ENCODE measurements around the gene IL16. TPM values are rescaled to one million over a fixed set of nuclear protein-coding genes. Genes with fewer than 3 reads are reported as not detected.

The IL16 gene
- 58.4 TPM for polyA plus RNA-seq (2013)

DNA sequence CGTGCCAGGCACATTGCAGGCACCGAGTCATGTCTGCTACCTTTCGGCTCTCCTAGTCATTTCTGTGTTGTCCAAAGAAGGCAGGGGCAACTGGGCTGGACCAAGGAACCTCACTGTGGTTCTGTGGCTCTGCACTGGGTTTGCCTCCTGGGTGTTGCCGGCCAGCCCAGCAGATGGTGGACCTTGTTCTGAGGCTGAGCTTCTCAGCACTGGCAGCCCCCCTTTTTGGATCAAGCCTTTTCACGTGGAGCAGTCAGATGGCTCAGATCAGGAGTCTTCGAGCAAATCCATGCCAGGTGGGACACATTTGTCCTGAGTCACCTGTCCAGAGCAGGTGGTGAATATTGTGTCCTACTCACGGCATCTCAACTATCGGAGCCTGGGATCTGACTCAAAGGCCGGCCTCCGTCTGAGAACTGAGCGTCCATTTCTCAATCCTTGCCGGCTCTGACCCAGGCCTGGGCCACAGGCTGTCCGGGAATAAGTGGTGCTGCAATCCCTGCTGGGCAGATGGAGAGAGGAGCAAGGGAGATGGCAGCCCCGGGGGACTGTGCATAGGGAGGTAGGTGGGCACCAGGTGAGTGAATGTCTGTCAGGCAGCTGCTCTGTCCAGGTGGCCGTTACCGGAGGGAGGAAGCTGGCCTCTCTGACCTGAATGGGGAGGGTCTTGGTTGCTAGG lies at the start of gene IL16:
IL16 (plus strand) TSS at position 304 of the 679 bp plus-strand sequence. CDS start 28,521 bp downstream, outside the sequence.
- H3K27ac ChIP-seq (ENCODE audit: insufficient read depth in 1 of 2, low read depth in 1 of 2, low read length in 2 of 2, poor library complexity in 1 of 2, severe bottlenecking in 2 of 2): no peak within 1 kb of the TSS
- no peak for DNase-seq
- over 99% methylated on average over 14 of the region's 16 CpGs for WGBS (ENCODE audit: insufficient coverage)
- CTCF ChIA-PET: no interaction called here
- H3K9me3 ChIP-seq (ENCODE audit: control extremely low read depth in 1 of 5, control insufficient read depth in 4 of 5, insufficient read depth in 2 of 5, low read depth in 1 of 5, low read length in 4 of 5): no peaks in the 10 kb centered on the region
- H3K4me1 ChIP-seq (ENCODE audit: control extremely low read depth in 1 of 4, control insufficient read depth in 4 of 4, insufficient read depth in 4 of 4, low read length in 3 of 4): no peaks in the 10 kb centered on the region
- H3K36me3 ChIP-seq (ENCODE audit: control insufficient read depth in 4 of 4, insufficient read depth in 4 of 4, low read length in 3 of 4): no peaks in the 10 kb centered on the region
- POLR2A ChIA-PET: no interaction called here
- H3K27me3 ChIP-seq (replicated peaks in 2 of 5; ENCODE audit: control insufficient read depth in 4 of 5, insufficient read depth in 5 of 5, low read length in 4 of 5): no peaks in the 10 kb centered on the region
- no peak within 1 kb of the TSS for H3K4me3 ChIP-seq (ENCODE audit: control insufficient read depth in 1 of 7, extremely low read depth in 1 of 7, insufficient read depth in 4 of 7, low read depth in 2 of 7, low read length in 6 of 7)

DNA sequence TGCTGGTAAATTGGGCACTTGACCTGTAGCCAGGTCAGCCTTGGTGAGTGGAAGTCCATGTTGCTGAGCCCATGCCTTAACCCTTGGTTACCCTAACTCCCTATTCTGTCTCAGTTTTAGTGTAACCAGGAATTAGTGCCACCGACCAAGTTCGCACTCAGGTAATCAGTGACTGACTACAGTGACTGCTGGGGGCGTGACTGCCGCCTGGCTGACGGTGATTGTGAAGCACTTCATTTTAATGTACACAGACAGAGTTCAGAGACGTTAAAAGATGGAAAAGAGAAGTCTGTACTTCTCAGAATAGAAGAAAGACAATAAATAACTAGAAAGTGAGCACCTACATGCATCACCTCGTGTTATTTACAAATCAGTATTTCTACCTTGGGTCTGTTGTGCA lies 45.3 kb upstream of the IL16 start:
- POLR2A ChIA-PET: no interaction called here
- H3K27me3 ChIP-seq (replicated peaks in 2 of 5; ENCODE audit: control insufficient read depth in 4 of 5, insufficient read depth in 5 of 5, low read length in 4 of 5): peaks cover 0 to 11% (median 0%) of the 10 kb centered on the region in 5 experiments
- 77% methylated on average over 5 of the region's 7 CpGs for WGBS (ENCODE audit: insufficient coverage)
- DNase-seq: no peak
- H3K4me1 ChIP-seq (ENCODE audit: control extremely low read depth in 1 of 4, control insufficient read depth in 4 of 4, insufficient read depth in 4 of 4, low read length in 3 of 4): peaks cover 0 to 7% (median 2%) of the 10 kb centered on the region in 4 experiments
- no peaks in the 10 kb centered on the region for H3K9me3 ChIP-seq (ENCODE audit: control extremely low read depth in 1 of 5, control insufficient read depth in 4 of 5, insufficient read depth in 2 of 5, low read depth in 1 of 5, low read length in 4 of 5)
- CTCF ChIA-PET: interaction anchor here (12.8 kb wide), 1 partner anchor 110 kb away, joined by 294 read pairs; no protein-coding TSS in a partner anchor
- no peak overlapping the region for H3K4me3 ChIP-seq (ENCODE audit: control insufficient read depth in 1 of 7, extremely low read depth in 1 of 7, insufficient read depth in 4 of 7, low read depth in 2 of 7, low read length in 6 of 7)
- H3K27ac ChIP-seq (ENCODE audit: insufficient read depth in 1 of 2, low read depth in 1 of 2, low read length in 2 of 2, poor library complexity in 1 of 2, severe bottlenecking in 2 of 2): no peak overlapping the region
- no peaks in the 10 kb centered on the region for H3K36me3 ChIP-seq (ENCODE audit: control insufficient read depth in 4 of 4, insufficient read depth in 4 of 4, low read length in 3 of 4)

DNA sequence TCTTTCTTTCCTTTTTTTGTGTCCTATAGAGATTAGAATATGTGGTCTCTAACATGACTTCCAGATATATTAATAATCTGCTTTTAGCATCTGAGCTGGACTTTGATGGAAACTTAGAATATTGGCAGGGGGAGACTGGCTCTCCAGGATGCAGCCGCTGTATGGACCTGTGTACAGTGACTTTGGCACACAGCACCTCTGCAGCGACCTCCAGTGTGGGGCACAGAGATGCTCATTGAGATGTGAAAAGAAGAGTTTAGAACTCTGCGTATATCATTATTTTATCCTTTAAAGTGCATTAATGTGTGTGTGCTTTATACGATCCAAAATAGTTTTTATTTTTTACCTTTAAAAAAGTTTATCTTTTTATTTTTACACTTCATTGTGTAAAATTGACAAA lies 44.3 kb upstream of the IL16 start:
- Histone ChIP-seq H3K27ac (ENCODE audit: insufficient read depth in 1 of 2, low read depth in 1 of 2, low read length in 2 of 2, poor library complexity in 1 of 2, severe bottlenecking in 2 of 2) (no peak overlapping the region), H3K4me1 (ENCODE audit: control extremely low read depth in 1 of 4, control insufficient read depth in 4 of 4, insufficient read depth in 4 of 4, low read length in 3 of 4) (peaks cover 0 to 10% (median 2%) of the 10 kb centered on the region in 4 experiments), H3K36me3 (ENCODE audit: control insufficient read depth in 4 of 4, insufficient read depth in 4 of 4, low read length in 3 of 4) (no peaks in the 10 kb centered on the region), H3K9me3 (ENCODE audit: control extremely low read depth in 1 of 5, control insufficient read depth in 4 of 5, insufficient read depth in 2 of 5, low read depth in 1 of 5, low read length in 4 of 5) (no peaks in the 10 kb centered on the region), H3K27me3 (replicated peaks in 2 of 5; ENCODE audit: control insufficient read depth in 4 of 5, insufficient read depth in 5 of 5, low read length in 4 of 5) (peaks cover 0 to 11% (median 0%) of the 10 kb centered on the region in 5 experiments), H3K4me3 (ENCODE audit: control insufficient read depth in 1 of 7, extremely low read depth in 1 of 7, insufficient read depth in 4 of 7, low read depth in 2 of 7, low read length in 6 of 7) (no peak overlapping the region)
- DNase-seq: no peak
- POLR2A ChIA-PET: no interaction called here
- 100% methylated on average over 1 of the region's 4 CpGs for WGBS (ENCODE audit: insufficient coverage)
- CTCF ChIA-PET: interaction anchor here (1.6 to 12.8 kb wide), 2 partner anchors 9 to 109 kb away, joined by 3 to 294 read pairs; no protein-coding TSS in a partner anchor

DNA sequence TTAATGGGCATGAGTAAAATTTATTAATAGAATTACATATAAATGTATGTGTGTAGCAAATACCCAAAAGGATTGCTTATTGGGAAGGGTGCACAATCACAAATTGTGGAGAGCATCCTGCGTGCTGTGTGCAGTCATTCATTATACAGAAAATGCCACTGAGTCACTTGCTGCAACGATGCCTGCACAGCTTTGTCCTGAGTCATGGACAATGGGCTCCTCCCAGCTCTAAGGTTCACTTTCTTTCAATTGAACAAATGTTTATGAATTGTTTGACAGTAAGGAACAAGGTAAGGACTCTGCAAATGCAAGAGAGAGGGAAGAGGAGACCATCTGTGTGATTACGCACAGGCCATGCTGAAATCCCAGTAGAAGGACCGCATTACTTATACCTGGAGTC lies 43.9 kb upstream of the IL16 start:
- Histone ChIP-seq H3K4me3 (ENCODE audit: control insufficient read depth in 1 of 7, extremely low read depth in 1 of 7, insufficient read depth in 4 of 7, low read depth in 2 of 7, low read length in 6 of 7) (no peak overlapping the region), H3K27me3 (replicated peaks in 2 of 5; ENCODE audit: control insufficient read depth in 4 of 5, insufficient read depth in 5 of 5, low read length in 4 of 5) (peaks cover 0 to 11% (median 0%) of the 10 kb centered on the region in 5 experiments), H3K9me3 (ENCODE audit: control extremely low read depth in 1 of 5, control insufficient read depth in 4 of 5, insufficient read depth in 2 of 5, low read depth in 1 of 5, low read length in 4 of 5) (no peaks in the 10 kb centered on the region), H3K36me3 (ENCODE audit: control insufficient read depth in 4 of 4, insufficient read depth in 4 of 4, low read length in 3 of 4) (no peaks in the 10 kb centered on the region), H3K27ac (ENCODE audit: insufficient read depth in 1 of 2, low read depth in 1 of 2, low read length in 2 of 2, poor library complexity in 1 of 2, severe bottlenecking in 2 of 2) (no peak overlapping the region), H3K4me1 (ENCODE audit: control extremely low read depth in 1 of 4, control insufficient read depth in 4 of 4, insufficient read depth in 4 of 4, low read length in 3 of 4) (peaks cover 0 to 10% (median 2%) of the 10 kb centered on the region in 4 experiments)
- POLR2A ChIA-PET: no interaction called here
- CTCF ChIA-PET: interaction anchor here (1.6 to 12.8 kb wide), 2 partner anchors 9 to 108 kb away, joined by 3 to 294 read pairs; no protein-coding TSS in a partner anchor
- WGBS (ENCODE audit: insufficient coverage): 98% methylated on average over 4 of the region's 4 CpGs
- DNase-seq: no peak

DNA sequence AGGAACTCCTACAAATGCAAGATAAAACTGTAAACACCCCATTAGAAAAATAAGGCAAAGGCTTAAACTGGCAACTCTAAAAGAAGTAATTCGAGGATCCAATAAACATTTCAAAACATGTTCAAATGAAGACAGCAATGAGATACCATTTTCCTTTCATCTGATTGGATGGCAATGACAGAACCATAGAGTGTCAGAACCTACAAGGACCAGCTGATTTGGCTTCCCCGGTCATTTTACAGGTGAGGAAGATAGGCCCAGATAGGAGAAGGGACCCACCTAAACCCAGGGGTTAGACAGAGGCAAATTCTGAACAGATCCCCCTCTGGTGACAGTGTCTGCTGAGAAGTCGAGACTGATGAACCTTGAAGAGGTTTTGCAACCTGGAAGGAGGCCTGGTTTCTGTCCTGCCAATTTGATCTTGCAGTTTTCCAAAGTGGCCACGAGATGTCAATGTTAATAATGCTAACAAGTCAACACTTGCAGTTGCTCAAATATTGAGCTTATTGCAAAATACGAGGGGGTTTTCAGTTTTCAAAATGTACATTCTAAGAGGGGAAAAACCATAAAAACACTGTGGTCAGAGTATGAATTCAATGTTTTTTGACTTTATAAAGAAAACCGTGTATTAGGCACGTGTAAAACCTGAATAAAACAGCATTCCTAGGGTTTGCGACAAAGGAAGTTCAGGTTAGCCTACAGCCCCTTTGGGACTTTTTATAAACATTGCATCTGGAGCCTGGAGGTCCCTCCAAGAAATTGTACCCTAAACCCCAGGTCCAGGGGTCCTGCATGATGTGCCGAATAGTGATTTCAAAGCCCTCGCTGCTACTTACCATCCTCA lies 41.1 kb upstream of the IL16 start:
- Histone ChIP-seq H3K36me3 (ENCODE audit: control insufficient read depth in 4 of 4, insufficient read depth in 4 of 4, low read length in 3 of 4) (no peaks in the 10 kb centered on the region), H3K27ac (ENCODE audit: insufficient read depth in 1 of 2, low read depth in 1 of 2, low read length in 2 of 2, poor library complexity in 1 of 2, severe bottlenecking in 2 of 2) (no peak overlapping the region), H3K9me3 (ENCODE audit: control extremely low read depth in 1 of 5, control insufficient read depth in 4 of 5, insufficient read depth in 2 of 5, low read depth in 1 of 5, low read length in 4 of 5) (no peaks in the 10 kb centered on the region), H3K4me1 (ENCODE audit: control extremely low read depth in 1 of 4, control insufficient read depth in 4 of 4, insufficient read depth in 4 of 4, low read length in 3 of 4) (peaks cover 0 to 13% (median 3%) of the 10 kb centered on the region in 4 experiments), H3K4me3 (ENCODE audit: control insufficient read depth in 1 of 7, extremely low read depth in 1 of 7, insufficient read depth in 4 of 7, low read depth in 2 of 7, low read length in 6 of 7) (peak overlapping the region in 1 of 7 experiments; percentile 13), H3K27me3 (replicated peaks in 2 of 5; ENCODE audit: control insufficient read depth in 4 of 5, insufficient read depth in 5 of 5, low read length in 4 of 5) (peaks cover 0 to 4% (median 0%) of the 10 kb centered on the region in 5 experiments)
- 60% methylated on average over 10 of the region's 10 CpGs for WGBS (ENCODE audit: insufficient coverage)
- ChIA-PET POLR2A (no interaction called here), CTCF (interaction anchor here (0.6 to 12.8 kb wide), 19 partner anchors 9 to 202 kb away, joined by 3 to 294 read pairs (median 5); no protein-coding TSS in a partner anchor)
- DNase-seq: peak; percentile 65 to 81 (median 79)

DNA sequence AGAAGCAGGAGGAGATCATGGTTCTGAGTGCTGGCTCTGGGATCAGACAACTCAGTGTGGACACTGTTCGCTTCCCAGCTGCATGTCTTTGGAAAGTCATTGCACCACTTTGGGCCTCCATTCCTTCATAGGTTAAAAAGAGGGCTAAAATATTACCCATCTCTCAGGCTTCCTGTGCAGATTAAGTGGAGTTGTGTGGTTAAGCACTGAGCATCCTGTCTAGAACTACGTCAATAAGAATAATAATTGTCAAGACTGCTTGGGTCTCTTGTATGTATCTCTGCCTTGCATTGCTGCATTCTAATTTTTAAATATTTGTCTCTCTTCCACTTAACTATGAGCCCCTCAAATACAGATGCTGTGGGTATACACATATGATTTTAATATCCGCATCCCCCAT lies 40.4 kb upstream of the IL16 start:
- Histone ChIP-seq H3K4me1 (ENCODE audit: control extremely low read depth in 1 of 4, control insufficient read depth in 4 of 4, insufficient read depth in 4 of 4, low read length in 3 of 4) (peaks cover under 1 to 20% (median 8%) of the 10 kb centered on the region in 4 experiments), H3K36me3 (ENCODE audit: control insufficient read depth in 4 of 4, insufficient read depth in 4 of 4, low read length in 3 of 4) (no peaks in the 10 kb centered on the region), H3K9me3 (ENCODE audit: control extremely low read depth in 1 of 5, control insufficient read depth in 4 of 5, insufficient read depth in 2 of 5, low read depth in 1 of 5, low read length in 4 of 5) (no peaks in the 10 kb centered on the region), H3K27me3 (replicated peaks in 2 of 5; ENCODE audit: control insufficient read depth in 4 of 5, insufficient read depth in 5 of 5, low read length in 4 of 5) (no peaks in the 10 kb centered on the region), H3K27ac (ENCODE audit: insufficient read depth in 1 of 2, low read depth in 1 of 2, low read length in 2 of 2, poor library complexity in 1 of 2, severe bottlenecking in 2 of 2) (no peak overlapping the region), H3K4me3 (ENCODE audit: control insufficient read depth in 1 of 7, extremely low read depth in 1 of 7, insufficient read depth in 4 of 7, low read depth in 2 of 7, low read length in 6 of 7) (no peak overlapping the region)
- ChIA-PET POLR2A (no interaction called here), CTCF (interaction anchor here (0.6 to 12.8 kb wide), 18 partner anchors 8 to 181 kb away, joined by 3 to 294 read pairs (median 6); no protein-coding TSS in a partner anchor)
- peak in 2 of 3 donors; percentile 29 to 34 for DNase-seq
- 89% methylated on average over 1 of the region's 3 CpGs for WGBS (ENCODE audit: insufficient coverage)

All from common myeloid progenitor, CD34-positive (primary cell).